Activated CD8-positive, alpha-beta T cell treated with anti-CD3 and anti-CD28 coated beads, Interleukin-2, amount 10 ng/mL, durations not matched to agents 7 days and 5 days (primary cell): ENCODE measurements around the gene SLC9A9. TPM values are rescaled to one million over a fixed set of nuclear protein-coding genes. Genes with fewer than 3 reads are reported as not detected.
A peak's percentile ranks its signal among the peaks of the same experiment; 100 is the strongest.

ENCODE experiments used
- ATAC-seq: fragments of 150-1000 bp; cut with Tn5 transposase; one replicate; pipeline ENCODE4 v1.10.0; 2021; ENCODE audit warnings: moderate library complexity
- CTCF ChIA-PET: fragments of 350-600 bp; sonication (Branson Sonifier 250); formaldehyde crosslinking; loops from one replicate; lab custom pipeline; 2021; ENCODE audit warnings: antibody characterized with exemption; lab: Charles Lee
- POLR2A ChIA-PET: fragments of 350-600 bp; sonication (Branson Sonifier 250); formaldehyde crosslinking; loops from one replicate; lab custom pipeline; 2021; ENCODE audit warnings: antibody characterized with exemption; lab: Charles Lee
- DNase-seq: peaks from one replicate; pipeline ENCODE4 v3.0.0-alpha.2; 2020
- H3K27ac Mint-ChIP-seq: one replicate; pipeline ENCODE4 v1.8.0; 2021; ENCODE audit warnings: mild to moderate bottlenecking, mixed read lengths
- H3K27me3 Mint-ChIP-seq: one replicate; pipeline ENCODE4 v1.8.0; 2021; ENCODE audit warnings: low read depth, mixed read lengths
- H3K36me3 Mint-ChIP-seq: one replicate; pipeline ENCODE4 v1.8.0; 2021; ENCODE audit warnings: low read depth, mixed read lengths
- H3K4me1 Mint-ChIP-seq: one replicate; pipeline ENCODE4 v1.8.0; 2021; ENCODE audit warnings: low read depth, mixed read lengths
- H3K4me3 Mint-ChIP-seq: one replicate; pipeline ENCODE4 v1.8.0; 2021; ENCODE audit warnings: mild to moderate bottlenecking, mixed read lengths
- H3K9me3 Mint-ChIP-seq: one replicate; pipeline ENCODE4 v1.8.0; 2022; ENCODE audit warnings: mixed read lengths; ENCODE audit not compliant: insufficient read depth
- total RNA-seq, 2 experiments: library from RNA; stranded (reverse); gene quantifications; one replicate each; pipeline ENCODE4 v1.2.3, GENCODE V29; 2021

SLC9A9 gene
- total RNA-seq, 2 experiments from 2014 or later, result 6.6 to 7.4 TPM

GRCh38 chr3:143674100-143674968, 173.9 kb downstream of the SLC9A9 start:
- H3K9me3 Mint-ChIP-seq, result no peaks in the 10 kb centered on the region
- CTCF ChIA-PET, result interaction anchor here (0.6 to 3.6 kb wide), 46 partner anchors 8 to 642 kb away, joined by 3 to 37 read pairs (median 3); no protein-coding TSS in a partner anchor

GRCh38 chr3:143672396-143673165, 175.7 kb downstream of the SLC9A9 start:
- Mint-ChIP-seq H3K4me3 (no peak overlapping the region), H3K9me3 (no peaks in the 10 kb centered on the region), H3K27ac (no peak overlapping the region), H3K27me3 (no peaks in the 10 kb centered on the region), H3K4me1 (peaks cover 6% of the 10 kb centered on the region), H3K36me3 (no peaks in the 10 kb centered on the region)
- DNase-seq, result no peak
- POLR2A ChIA-PET, result no interaction called here
- ATAC-seq, result no peak
- CTCF ChIA-PET, result interaction anchor here (2.4 to 3.6 kb wide), 2 partner anchors 548 to 551 kb away, joined by 28 to 37 read pairs; no protein-coding TSS in a partner anchor

More at GRCh38 chr3:143674100-143674968, 173.9 kb downstream of the SLC9A9 start:
- Mint-ChIP-seq H3K27ac (peak overlapping the region; percentile 14), H3K27me3 (no peaks in the 10 kb centered on the region), H3K36me3 (no peaks in the 10 kb centered on the region), H3K4me3 (no peak overlapping the region), H3K4me1 (peaks cover 6% of the 10 kb centered on the region)
- ATAC-seq, result peak; percentile 87
- POLR2A ChIA-PET, result interaction anchor here (0.6 kb wide), 1 partner anchor 303 kb away, joined by 3 read pairs; no protein-coding TSS in a partner anchor
- DNase-seq, result peak; percentile 86

- POLR2A ChIA-PET, result no interaction called here
- CTCF ChIA-PET, result interaction anchor here (1.1 kb wide), 1 partner anchor 550 kb away, joined by 8 read pairs; no protein-coding TSS in a partner anchor
Measured at GRCh38 chr3:143671626-143672025, 176.6 kb downstream of the SLC9A9 start.

GRCh38 chr3:143668924-143669790, 179.1 kb downstream of the SLC9A9 start:
- peaks cover 4% of the 10 kb centered on the region for H3K4me1 Mint-ChIP-seq
- ATAC-seq, result no peak
- H3K27me3 Mint-ChIP-seq, result no peaks in the 10 kb centered on the region
- no peak for DNase-seq
- CTCF ChIA-PET, result interaction anchor here (1.3 kb wide), 1 partner anchor 548 kb away, joined by 3 read pairs; no protein-coding TSS in a partner anchor
- POLR2A ChIA-PET, result no interaction called here
- H3K4me3 Mint-ChIP-seq, result no peak overlapping the region
- H3K36me3 Mint-ChIP-seq, result no peaks in the 10 kb centered on the region
- no peaks in the 10 kb centered on the region for H3K9me3 Mint-ChIP-seq
- no peak overlapping the region for H3K27ac Mint-ChIP-seq

More at GRCh38 chr3:143671626-143672025, 176.6 kb downstream of the SLC9A9 start:
- no peaks in the 10 kb centered on the region for H3K36me3 Mint-ChIP-seq
- no peak overlapping the region for H3K4me3 Mint-ChIP-seq
- no peak for ATAC-seq
- H3K4me1 Mint-ChIP-seq, result peaks cover 6% of the 10 kb centered on the region
- H3K9me3 Mint-ChIP-seq, result no peaks in the 10 kb centered on the region
- H3K27me3 Mint-ChIP-seq, result no peaks in the 10 kb centered on the region
- no peak overlapping the region for H3K27ac Mint-ChIP-seq
- DNase-seq, result no peak

- ChIA-PET POLR2A (no interaction called here), CTCF (interaction anchor here (1.3 kb wide), 1 partner anchor 547 kb away, joined by 3 read pairs; no protein-coding TSS in a partner anchor)
- DNase-seq (no peak), ATAC-seq (no peak)
- Mint-ChIP-seq H3K4me3 (no peak overlapping the region), H3K4me1 (no peaks in the 10 kb centered on the region), H3K36me3 (no peaks in the 10 kb centered on the region), H3K27ac (no peak overlapping the region), H3K27me3 (no peaks in the 10 kb centered on the region), H3K9me3 (no peaks in the 10 kb centered on the region)
Measured at GRCh38 chr3:143668385-143668784, 179.9 kb downstream of the SLC9A9 start.

GRCh38 chr3:143661677-143662076, 186.6 kb downstream of the SLC9A9 start:
- no peaks in the 10 kb centered on the region for H3K36me3 Mint-ChIP-seq
- POLR2A ChIA-PET, result no interaction called here
- no peaks in the 10 kb centered on the region for H3K9me3 Mint-ChIP-seq
- H3K27ac Mint-ChIP-seq, result no peak overlapping the region
- no peak overlapping the region for H3K4me3 Mint-ChIP-seq
- DNase-seq, result no peak
- ATAC-seq, result no peak
- CTCF ChIA-PET, result interaction anchor here (1.0 kb wide), 1 partner anchor 12 kb away, joined by 4 read pairs; no protein-coding TSS in a partner anchor
- H3K4me1 Mint-ChIP-seq, result no peaks in the 10 kb centered on the region
- H3K27me3 Mint-ChIP-seq, result no peaks in the 10 kb centered on the region

GRCh38 chr3:143658861-143659260, 189.4 kb downstream of the SLC9A9 start:
- H3K4me3 Mint-ChIP-seq, result no peak overlapping the region
- H3K36me3 Mint-ChIP-seq, result no peaks in the 10 kb centered on the region
- H3K27me3 Mint-ChIP-seq, result no peaks in the 10 kb centered on the region
- CTCF ChIA-PET, result no interaction called here
- H3K9me3 Mint-ChIP-seq, result no peaks in the 10 kb centered on the region
- POLR2A ChIA-PET, result no interaction called here
- no peak overlapping the region for H3K27ac Mint-ChIP-seq
- ATAC-seq (no peak), DNase-seq (no peak)
- no peaks in the 10 kb centered on the region for H3K4me1 Mint-ChIP-seq

- POLR2A ChIA-PET, result no interaction called here
- H3K27ac Mint-ChIP-seq, result no peak overlapping the region
- no peaks in the 10 kb centered on the region for H3K4me1 Mint-ChIP-seq
- CTCF ChIA-PET, result interaction anchor here (1.3 kb wide), 1 partner anchor 18 kb away, joined by 3 read pairs; no protein-coding TSS in a partner anchor
- no peak for DNase-seq
- H3K4me3 Mint-ChIP-seq, result no peak overlapping the region
- ATAC-seq, result no peak
- no peaks in the 10 kb centered on the region for H3K9me3 Mint-ChIP-seq
- no peaks in the 10 kb centered on the region for H3K36me3 Mint-ChIP-seq
- H3K27me3 Mint-ChIP-seq, result no peaks in the 10 kb centered on the region
Measured at GRCh38 chr3:143658116-143658515, 190.2 kb downstream of the SLC9A9 start.

- no peak for DNase-seq
- Mint-ChIP-seq H3K27me3 (no peaks in the 10 kb centered on the region), H3K9me3 (no peaks in the 10 kb centered on the region), H3K4me1 (no peaks in the 10 kb centered on the region), H3K27ac (no peak overlapping the region), H3K4me3 (no peak overlapping the region), H3K36me3 (no peaks in the 10 kb centered on the region)
- ATAC-seq, result no peak
- ChIA-PET POLR2A (no interaction called here), CTCF (interaction anchor here (1.3 kb wide), 1 partner anchor 19 kb away, joined by 3 read pairs; no protein-coding TSS in a partner anchor)
Measured at GRCh38 chr3:143657391-143657790, 190.9 kb downstream of the SLC9A9 start.

- Mint-ChIP-seq H3K27ac (no peak overlapping the region), H3K4me1 (no peaks in the 10 kb centered on the region), H3K9me3 (no peaks in the 10 kb centered on the region), H3K36me3 (no peaks in the 10 kb centered on the region), H3K27me3 (no peaks in the 10 kb centered on the region), H3K4me3 (no peak overlapping the region)
- ChIA-PET POLR2A (no interaction called here), CTCF (interaction anchor here (1.4 kb wide), 1 partner anchor 20 kb away, joined by 3 read pairs; no protein-coding TSS in a partner anchor)
- DNase-seq (no peak), ATAC-seq (no peak)
Measured at GRCh38 chr3:143654906-143655305, 193.4 kb downstream of the SLC9A9 start.

GRCh38 chr3:143653935-143654334, 194.3 kb downstream of the SLC9A9 start:
- no peak overlapping the region for H3K4me3 Mint-ChIP-seq
- POLR2A ChIA-PET, result no interaction called here
- no peak for ATAC-seq

More at GRCh38 chr3:143653935-143654334, 194.3 kb downstream of the SLC9A9 start:
- Mint-ChIP-seq H3K27me3 (no peaks in the 10 kb centered on the region), H3K36me3 (no peaks in the 10 kb centered on the region), H3K4me1 (no peaks in the 10 kb centered on the region), H3K27ac (no peak overlapping the region), H3K9me3 (no peaks in the 10 kb centered on the region)
- CTCF ChIA-PET, result no interaction called here
- DNase-seq, result no peak
